Neural progenitor cell (in vitro differentiated cells): ENCODE data around the gene PSG3. TPM values are rescaled to one million over a fixed set of nuclear protein-coding genes. Genes with fewer than 3 reads are reported as not detected.
"Not testable (repeated sequence)": the region's sequence is repeated elsewhere in the genome, so short reads cannot be mapped to it uniquely, and the experiment has no call there.

Source experiments
- DNase-seq: peaks from one replicate; pipeline ENCODE4 v3.0.0-alpha.2; 2016; ENCODE audit warnings: low spot score
- H2AFZ ChIP-seq: fragments of 200-600 bp; sonication (generic); replicated peaks from 2 replicates; pipeline ENCODE4 v1.6.1; 2016; ENCODE audit warnings: antibody characterized with exemption
- H3F3A ChIP-seq: fragments of 200-600 bp; sonication (generic); 2 replicates; pipeline ENCODE4 v1.6.1; 2016; ENCODE audit warnings: antibody characterized with exemption, low read depth
- H3K27ac ChIP-seq: fragments of 200-600 bp; sonication (generic); 2 replicates; pipeline ENCODE4 v1.5.1; 2016; ENCODE audit warnings: mild to moderate bottlenecking
- H3K27me3 ChIP-seq: fragments of 200-600 bp; sonication (generic); 2 replicates; pipeline ENCODE4 v1.6.1; 2016; ENCODE audit warnings: mild to moderate bottlenecking, moderate library complexity
- H3K36me3 ChIP-seq: fragments of 200-600 bp; sonication (generic); 2 replicates; pipeline ENCODE4 v1.5.1; 2016
- H3K4me1 ChIP-seq: fragments of 200-600 bp; sonication (generic); 2 replicates; pipeline ENCODE4 v1.6.1; 2016; ENCODE audit warnings: mixed run types
- H3K4me2 ChIP-seq: fragments of 200-600 bp; sonication (generic); 2 replicates; pipeline ENCODE4 v1.6.1; 2016
- H3K4me3 ChIP-seq: fragments of 200-600 bp; sonication (generic); 2 replicates; pipeline ENCODE4 v1.5.1; 2016
- H3K79me2 ChIP-seq: fragments of 200-600 bp; sonication (generic); 2 replicates; pipeline ENCODE4 v1.6.1; 2016; ENCODE audit warnings: low read depth
- H3K9ac ChIP-seq: fragments of 200-600 bp; sonication (generic); 2 replicates; pipeline ENCODE4 v1.6.1; 2016
- H3K9me3 ChIP-seq: fragments of 200-600 bp; sonication (generic); 2 replicates; pipeline ENCODE4 v1.5.1; 2016; ENCODE audit warnings: low read depth
- H4K20me1 ChIP-seq: fragments of 200-600 bp; sonication (generic); 2 replicates; pipeline ENCODE4 v1.6.1; 2016; ENCODE audit warnings: low read depth
- H3K27ac Mint-ChIP-seq: 3 replicates; pipeline ENCODE4 v1.8.0; 2021; ENCODE audit warnings: mixed read lengths
- H3K27me3 Mint-ChIP-seq: 2 replicates; pipeline ENCODE4 v1.8.0; 2022; ENCODE audit warnings: low read depth, mild to moderate bottlenecking, inconsistent platforms, moderate library complexity, mixed read lengths; ENCODE audit not compliant: insufficient read depth
- H3K36me3 Mint-ChIP-seq: 3 replicates; pipeline ENCODE4 v1.8.0; 2021; ENCODE audit warnings: mixed read lengths
- H3K4me1 Mint-ChIP-seq: 3 replicates; pipeline ENCODE4 v1.8.0; 2021; ENCODE audit warnings: mixed read lengths
- H3K4me3 Mint-ChIP-seq: 3 replicates; pipeline ENCODE4 v1.8.0; 2021; ENCODE audit warnings: mild to moderate bottlenecking, moderate library complexity, mixed read lengths
- H3K9me3 Mint-ChIP-seq: 3 replicates; pipeline ENCODE4 v1.8.0; 2020; ENCODE audit warnings: mixed read lengths
- CTCF ChIP-seq: fragments of 200-600 bp; sonication (generic); IDR thresholded peaks from 2 replicates; pipeline ENCODE4 v1.5.1; 2017; ENCODE audit warnings: antibody characterized with exemption, mild to moderate bottlenecking
- EZH2phosphoT487 ChIP-seq: fragments of 200-600 bp; sonication (generic); IDR thresholded peaks from 2 replicates; pipeline ENCODE4 v1.6.1; 2017; ENCODE audit warnings: antibody characterized with exemption
- total RNA-seq: library from RNA; depleted of rRNA; stranded (reverse); fragments of >200 nt; gene quantifications from 2 replicates; pipeline ENCODE4 v1.2.3, GENCODE V29; 2015; ENCODE audit warnings: low replicate concordance

The PSG3 gene
- total RNA-seq, 1 donor from 2014 or later: not detected

- peak; percentile 11 for DNase-seq
- Histone ChIP-seq H3K9ac (no peak overlapping the region), H3K4me3 (no peak overlapping the region), H2AFZ (no peak overlapping the region), H3K27ac (no peak overlapping the region), H3K9me3 (peaks cover 42% of the 10 kb centered on the region), H4K20me1 (no peaks in the 10 kb centered on the region), H3K36me3 (no peaks in the 10 kb centered on the region), H3K4me1 (no peaks in the 10 kb centered on the region), H3K79me2 (no peaks in the 10 kb centered on the region), H3K4me2 (no peak overlapping the region), H3K27me3 (no peaks in the 10 kb centered on the region), H3F3A (no peaks in the 10 kb centered on the region)
- no peaks in the 10 kb centered on the region for H3K4me1 Mint-ChIP-seq
- H3K27me3 Mint-ChIP-seq: peaks cover 5% of the 10 kb centered on the region
- no peaks in the 10 kb centered on the region for H3K36me3 Mint-ChIP-seq
- peak; percentile 63 for TF ChIP-seq CTCF
- no peak for TF ChIP-seq EZH2phosphoT487
- H3K9me3 Mint-ChIP-seq: peaks cover 25% of the 10 kb centered on the region
- no peak overlapping the region for H3K27ac Mint-ChIP-seq
- H3K4me3 Mint-ChIP-seq: no peak overlapping the region
Observed at GRCh38 chr19:42683917-42684513, 56.3 kb downstream of the PSG3 start.

- not testable (repeated sequence) for H3K4me3 Mint-ChIP-seq, H3K4me1 Mint-ChIP-seq, H3F3A ChIP-seq, H3K27me3 ChIP-seq, H3K79me2 ChIP-seq, H3K4me2 ChIP-seq, H2AFZ ChIP-seq, H3K27ac Mint-ChIP-seq, H3K4me1 ChIP-seq, H3K36me3 ChIP-seq, DNase-seq, H3K4me3 ChIP-seq, H3K27me3 Mint-ChIP-seq, H3K27ac ChIP-seq, H4K20me1 ChIP-seq, H3K36me3 Mint-ChIP-seq, H3K9ac ChIP-seq
- H3K9me3 ChIP-seq: peaks cover 24% of the 10 kb centered on the region
- H3K9me3 Mint-ChIP-seq: peaks cover 11% of the 10 kb centered on the region
Observed at GRCh38 chr19:42676326-42676725, 64.0 kb downstream of the PSG3 start.

- not testable (repeated sequence) for H3K4me3 ChIP-seq, H3K27ac ChIP-seq, H3K27me3 Mint-ChIP-seq, H3K9ac ChIP-seq, H3K27ac Mint-ChIP-seq, H3K36me3 Mint-ChIP-seq, H3K4me2 ChIP-seq, H2AFZ ChIP-seq, H3K4me1 ChIP-seq, H3K79me2 ChIP-seq, H3K27me3 ChIP-seq, DNase-seq, H3K36me3 ChIP-seq, H4K20me1 ChIP-seq, H3K4me3 Mint-ChIP-seq, H3K4me1 Mint-ChIP-seq, H3F3A ChIP-seq
- peaks cover 13% of the 10 kb centered on the region for H3K9me3 Mint-ChIP-seq
- H3K9me3 ChIP-seq: peaks cover 13% of the 10 kb centered on the region
Observed at GRCh38 chr19:42674549-42674948, 65.7 kb downstream of the PSG3 start.

Other genes with a start within 250 kb of the PSG3 start
- gene CEACAM1, start 212.0 kb downstream of the PSG3 start, total RNA-seq: 0.03 and 0.39 TPM in 2 replicates
- not detected in 2 replicates for gene CEACAM8, start 145.6 kb downstream of the PSG3 start, total RNA-seq
- gene PSG8, start 25.2 kb upstream of the PSG3 start, total RNA-seq: not detected in 2 replicates
- not detected in 2 replicates for gene PSG1, start 139.2 kb upstream of the PSG3 start, total RNA-seq
- not detected in 2 replicates for gene PSG6, start 177.4 kb upstream of the PSG3 start, total RNA-seq
- gene PSG7, start 196.7 kb upstream of the PSG3 start, total RNA-seq: not detected in 2 replicates